Measurements from ENCODE around the gene GALK2.
"Not testable (repeated sequence)": the region's sequence is repeated elsewhere in the genome, so short reads cannot be mapped to it uniquely, and the experiment has no call there.

GALK2 gene

GRCh38 chr15:49152552-49153312 lies 17.3 kb upstream of the GALK2 start:
- peaks cover 9% of the 10 kb centered on the region for H3K36me3 Mint-ChIP-seq
- peak overlapping the region; percentile 62 for H3K4me3 Mint-ChIP-seq
- no peaks in the 10 kb centered on the region for H3K9me3 Mint-ChIP-seq
- H3K27ac Mint-ChIP-seq, result no peak overlapping the region
- no peak for ATAC-seq (ENCODE audit: low read depth)
- H3K27me3 Mint-ChIP-seq, result no peaks in the 10 kb centered on the region
- peaks cover 24% of the 10 kb centered on the region for H3K4me1 Mint-ChIP-seq
- DNase-seq (ENCODE audit: low spot score in 2 of 2), result no peak

- Mint-ChIP-seq H3K9me3 (no peaks in the 10 kb centered on the region), H3K4me3 (peak overlapping the region; percentile 98), H3K27me3 (no peaks in the 10 kb centered on the region), H3K4me1 (peaks cover 17% of the 10 kb centered on the region), H3K27ac (peak overlapping the region; percentile 96), H3K36me3 (peaks cover under 1% of the 10 kb centered on the region)
- no peak for DNase-seq (ENCODE audit: low spot score in 2 of 2)
- ATAC-seq (ENCODE audit: low read depth), result no peak
These were observed 15.7 kb upstream of the GALK2 start for GRCh38 chr15:49154359-49154758.

- H3K4me1 Mint-ChIP-seq, result peaks cover 17% of the 10 kb centered on the region
- DNase-seq (ENCODE audit: low spot score in 2 of 2), result no peak
- no peak for ATAC-seq (ENCODE audit: low read depth)
- H3K9me3 Mint-ChIP-seq, result no peaks in the 10 kb centered on the region
- peak overlapping the region; percentile 96 for H3K27ac Mint-ChIP-seq
- peak overlapping the region; percentile 98 for H3K4me3 Mint-ChIP-seq
- H3K27me3 Mint-ChIP-seq, result no peaks in the 10 kb centered on the region
- no peaks in the 10 kb centered on the region for H3K36me3 Mint-ChIP-seq
These were observed 15.3 kb upstream of the GALK2 start for GRCh38 chr15:49154799-49155109.

GRCh38 chr15:49155110-49155833 lies 14.8 kb upstream of the GALK2 start, which contains the start of gene COPS2:
TSS of gene COPS2 (minus strand) at chr15:49155599. CDS start at chr15:49155578, 21 bp downstream.
- Mint-ChIP-seq H3K4me3 (peak within 1 kb of the TSS; percentile 98), H3K9me3 (no peaks in the 10 kb centered on the region), H3K27me3 (no peaks in the 10 kb centered on the region), H3K27ac (peak within 1 kb of the TSS; percentile 96), H3K36me3 (no peaks in the 10 kb centered on the region), H3K4me1 (peaks cover 17% of the 10 kb centered on the region)
- DNase-seq (ENCODE audit: low spot score in 2 of 2) (peak; percentile 88 to 94), ATAC-seq (ENCODE audit: low read depth) (peak; percentile 90)

- Mint-ChIP-seq H3K36me3 (no peaks in the 10 kb centered on the region), H3K27me3 (no peaks in the 10 kb centered on the region), H3K4me1 (peaks cover 17% of the 10 kb centered on the region), H3K27ac (peak overlapping the region; percentile 96), H3K9me3 (no peaks in the 10 kb centered on the region), H3K4me3 (peak overlapping the region; percentile 98)
- DNase-seq (ENCODE audit: low spot score in 2 of 2), result no peak
- ATAC-seq (ENCODE audit: low read depth), result peak; percentile 20
These were observed 14.0 kb upstream of the GALK2 start for GRCh38 chr15:49155834-49156627.

- Mint-ChIP-seq H3K27ac (no peak overlapping the region), H3K4me3 (no peak overlapping the region), H3K27me3 (no peaks in the 10 kb centered on the region), H3K36me3 (peaks cover 9% of the 10 kb centered on the region), H3K4me1 (no peaks in the 10 kb centered on the region), H3K9me3 (no peaks in the 10 kb centered on the region)
- ATAC-seq (ENCODE audit: low read depth) (no peak), DNase-seq (ENCODE audit: low spot score in 2 of 2) (no peak)
These were observed 6.4 kb upstream of the GALK2 start for GRCh38 chr15:49163678-49164077.

GRCh38 chr15:49164865-49165264 lies 5.2 kb upstream of the GALK2 start:
- H3K27ac Mint-ChIP-seq, result no peak overlapping the region
- H3K4me3 Mint-ChIP-seq, result no peak overlapping the region
- ATAC-seq (ENCODE audit: low read depth) (no peak), DNase-seq (ENCODE audit: low spot score in 2 of 2) (no peak)
- H3K4me1 Mint-ChIP-seq, result peaks cover 6% of the 10 kb centered on the region
- no peaks in the 10 kb centered on the region for H3K9me3 Mint-ChIP-seq
- no peaks in the 10 kb centered on the region for H3K27me3 Mint-ChIP-seq
- peaks cover 9% of the 10 kb centered on the region for H3K36me3 Mint-ChIP-seq

- no peaks in the 10 kb centered on the region for H3K9me3 Mint-ChIP-seq
- no peak overlapping the region for H3K4me3 Mint-ChIP-seq
- peaks cover 18% of the 10 kb centered on the region for H3K4me1 Mint-ChIP-seq
- no peaks in the 10 kb centered on the region for H3K27me3 Mint-ChIP-seq
- DNase-seq (ENCODE audit: low spot score in 2 of 2) (no peak), ATAC-seq (ENCODE audit: low read depth) (no peak)
- peaks cover 2% of the 10 kb centered on the region for H3K36me3 Mint-ChIP-seq
- no peak overlapping the region for H3K27ac Mint-ChIP-seq
These were observed 2.0 kb upstream of the GALK2 start for GRCh38 chr15:49168016-49168415.

GRCh38 chr15:49171790-49172189 lies 1.7 kb downstream of the GALK2 start:
- peak overlapping the region; percentile 41 for H3K4me3 Mint-ChIP-seq
- no peaks in the 10 kb centered on the region for H3K9me3 Mint-ChIP-seq
- ATAC-seq (ENCODE audit: low read depth) (no peak), DNase-seq (ENCODE audit: low spot score in 2 of 2) (no peak)
- peaks cover 2% of the 10 kb centered on the region for H3K36me3 Mint-ChIP-seq
- peaks cover 26% of the 10 kb centered on the region for H3K4me1 Mint-ChIP-seq
- H3K27me3 Mint-ChIP-seq, result no peaks in the 10 kb centered on the region
- no peak overlapping the region for H3K27ac Mint-ChIP-seq

- Mint-ChIP-seq H3K4me1 (peaks cover 20% of the 10 kb centered on the region), H3K4me3 (no peak overlapping the region), H3K27ac (no peak overlapping the region), H3K27me3 (no peaks in the 10 kb centered on the region), H3K36me3 (peaks cover 2% of the 10 kb centered on the region), H3K9me3 (no peaks in the 10 kb centered on the region)
- ATAC-seq (ENCODE audit: low read depth) (no peak), DNase-seq (ENCODE audit: low spot score in 2 of 2) (no peak)
These were observed 4.9 kb downstream of the GALK2 start for GRCh38 chr15:49174902-49175301.

- H3K4me1 Mint-ChIP-seq, result peaks cover 16% of the 10 kb centered on the region
- H3K27ac Mint-ChIP-seq, result not testable (repeated sequence)
These were observed 5.7 kb downstream of the GALK2 start for GRCh38 chr15:49175582-49176397.

GRCh38 chr15:49178497-49178896 lies 8.4 kb downstream of the GALK2 start:
- no peak overlapping the region for H3K27ac Mint-ChIP-seq
- H3K36me3 Mint-ChIP-seq, result peaks cover 12% of the 10 kb centered on the region
- H3K4me3 Mint-ChIP-seq, result no peak overlapping the region

More at GRCh38 chr15:49175582-49176397, 5.7 kb downstream of the GALK2 start:
- not testable (repeated sequence) for H3K36me3 Mint-ChIP-seq; DNase-seq (ENCODE audit: low spot score in 2 of 2); H3K9me3 Mint-ChIP-seq; H3K27me3 Mint-ChIP-seq; H3K4me3 Mint-ChIP-seq; ATAC-seq (ENCODE audit: low read depth)

GRCh38 chr15:49179433-49180190 lies 9.6 kb downstream of the GALK2 start:
- no peak overlapping the region for H3K4me3 Mint-ChIP-seq
- no peak for DNase-seq (ENCODE audit: low spot score in 2 of 2)
- peaks cover 17% of the 10 kb centered on the region for H3K36me3 Mint-ChIP-seq
- ATAC-seq (ENCODE audit: low read depth), result no peak
- H3K4me1 Mint-ChIP-seq, result peaks cover 11% of the 10 kb centered on the region
- H3K27me3 Mint-ChIP-seq, result no peaks in the 10 kb centered on the region
- H3K27ac Mint-ChIP-seq, result no peak overlapping the region
- H3K9me3 Mint-ChIP-seq, result peaks cover 7% of the 10 kb centered on the region

More at GRCh38 chr15:49178497-49178896, 8.4 kb downstream of the GALK2 start:
- Mint-ChIP-seq H3K27me3 (no peaks in the 10 kb centered on the region), H3K9me3 (peaks cover 2% of the 10 kb centered on the region), H3K4me1 (peaks cover 8% of the 10 kb centered on the region)
- ATAC-seq (ENCODE audit: low read depth) (no peak), DNase-seq (ENCODE audit: low spot score in 2 of 2) (no peak)

All from memory B cell (primary cell).